Muscle layer of duodenum (tissue), 2 donors: ENCODE results near the gene TTLL1.
"Not testable (repeated sequence)": the region's sequence is repeated elsewhere in the genome, so short reads cannot be mapped to it uniquely, and the experiment has no call there.

Experiments
- H3K27ac ChIP-seq: one replicate; pipeline ENCODE4 v1.7.0; 2013; ENCODE audit warnings: mild to moderate bottlenecking, low read length
- H3K27me3 ChIP-seq: one replicate; pipeline ENCODE4 v1.7.0; 2013; ENCODE audit warnings: low read depth, mild to moderate bottlenecking, control low read depth, low read length
- H3K36me3 ChIP-seq, 2 donors: one replicate each; pipeline ENCODE4 v1.7.0; 2013; ENCODE audit warnings: low read length in 2 of 2, control low read depth in 1 of 2, mild to moderate bottlenecking in 1 of 2; ENCODE audit not compliant: insufficient read depth in 2 of 2, control insufficient read depth in 1 of 2
- H3K4me1 ChIP-seq, 2 donors: one replicate each; pipeline ENCODE4 v1.7.0; 2013; ENCODE audit warnings: low read length in 2 of 2, mild to moderate bottlenecking in 2 of 2, control low read depth in 1 of 2, moderate library complexity in 1 of 2; ENCODE audit not compliant: insufficient read depth in 2 of 2, control insufficient read depth in 1 of 2
- H3K4me3 ChIP-seq, 2 donors: one replicate each; pipeline ENCODE4 v1.7.0; 2013; ENCODE audit warnings: low read length in 2 of 2, low read depth in 1 of 2, mild to moderate bottlenecking in 1 of 2
- H3K9me3 ChIP-seq, 2 donors: one replicate each; pipeline ENCODE4 v1.7.0; 2013; ENCODE audit warnings: low read length in 2 of 2, control low read depth in 1 of 2, mild to moderate bottlenecking in 1 of 2; ENCODE audit not compliant: control insufficient read depth in 1 of 2
- donor health status: healthy.

The TTLL1 gene

GRCh38 chr22:42996646-42997365 is 92.4 kb downstream of the TTLL1 start:
- Histone ChIP-seq H3K27me3 (no peaks in the 10 kb centered on the region), H3K4me1 (peaks cover 30 to 52% of the 10 kb centered on the region in 2 donors), H3K27ac (peak overlapping the region; percentile 52), H3K9me3 (peaks cover 0 to 2% of the 10 kb centered on the region in 2 donors), H3K4me3 (no peak overlapping the region), H3K36me3 (no peaks in the 10 kb centered on the region)

GRCh38 chr22:42995654-42996053 is 93.5 kb downstream of the TTLL1 start:
- H3K27ac ChIP-seq = peak overlapping the region; percentile 89
- H3K27me3 ChIP-seq, H3K9me3 ChIP-seq, H3K36me3 ChIP-seq: not testable (repeated sequence)
- H3K4me3 ChIP-seq = peak overlapping the region in 1 of 2 donors; percentile 55
- peaks cover 24 to 46% of the 10 kb centered on the region in 2 donors for H3K4me1 ChIP-seq

GRCh38 chr22:42994917-42995562 is 94.2 kb downstream of the TTLL1 start:
- Histone ChIP-seq H3K27ac (peak overlapping the region; percentile 89), H3K9me3 (peaks cover 0 to 2% of the 10 kb centered on the region in 2 donors), H3K36me3 (no peaks in the 10 kb centered on the region), H3K4me3 (peak overlapping the region; percentile 55 to 57), H3K27me3 (no peaks in the 10 kb centered on the region), H3K4me1 (peaks cover 22 to 46% of the 10 kb centered on the region in 2 donors)

DNA sequence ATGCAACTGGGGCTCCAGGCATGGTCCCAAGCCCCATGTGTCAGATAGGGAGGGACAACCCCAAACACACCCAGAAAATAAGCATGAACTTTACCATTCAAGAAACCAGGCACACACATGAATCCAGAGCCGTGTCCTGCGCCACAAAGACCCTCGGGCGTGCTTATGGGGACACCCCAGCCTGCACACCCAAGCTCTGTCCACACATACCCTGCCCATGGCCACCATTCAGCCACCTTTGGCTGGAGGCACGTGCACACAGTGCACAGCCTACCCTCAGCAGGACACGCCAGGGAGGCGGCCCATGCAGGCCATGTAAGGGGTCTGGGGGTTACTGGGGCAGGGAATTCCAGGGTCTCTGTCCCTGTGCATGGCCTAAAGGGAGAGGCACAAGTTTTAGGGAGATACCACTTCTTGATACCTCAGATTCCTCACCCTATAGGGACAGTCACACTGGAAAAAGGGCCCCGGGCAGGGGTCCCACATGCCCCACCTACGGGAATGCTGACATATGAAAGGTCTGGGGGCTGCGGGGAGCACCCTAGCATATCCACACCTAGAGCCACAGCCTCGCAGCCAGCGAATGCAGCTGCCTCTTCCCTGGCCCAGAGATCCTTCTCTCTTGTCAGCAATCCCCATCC is 94.8 kb downstream of the TTLL1 start:
- H3K36me3 ChIP-seq = no peaks in the 10 kb centered on the region
- peaks cover 0 to 2% of the 10 kb centered on the region in 2 donors for H3K9me3 ChIP-seq
- peak overlapping the region; percentile 55 to 57 for H3K4me3 ChIP-seq
- H3K27ac ChIP-seq = peak overlapping the region; percentile 89
- H3K27me3 ChIP-seq = no peaks in the 10 kb centered on the region
- H3K4me1 ChIP-seq = peaks cover 22 to 47% of the 10 kb centered on the region in 2 donors

DNA sequence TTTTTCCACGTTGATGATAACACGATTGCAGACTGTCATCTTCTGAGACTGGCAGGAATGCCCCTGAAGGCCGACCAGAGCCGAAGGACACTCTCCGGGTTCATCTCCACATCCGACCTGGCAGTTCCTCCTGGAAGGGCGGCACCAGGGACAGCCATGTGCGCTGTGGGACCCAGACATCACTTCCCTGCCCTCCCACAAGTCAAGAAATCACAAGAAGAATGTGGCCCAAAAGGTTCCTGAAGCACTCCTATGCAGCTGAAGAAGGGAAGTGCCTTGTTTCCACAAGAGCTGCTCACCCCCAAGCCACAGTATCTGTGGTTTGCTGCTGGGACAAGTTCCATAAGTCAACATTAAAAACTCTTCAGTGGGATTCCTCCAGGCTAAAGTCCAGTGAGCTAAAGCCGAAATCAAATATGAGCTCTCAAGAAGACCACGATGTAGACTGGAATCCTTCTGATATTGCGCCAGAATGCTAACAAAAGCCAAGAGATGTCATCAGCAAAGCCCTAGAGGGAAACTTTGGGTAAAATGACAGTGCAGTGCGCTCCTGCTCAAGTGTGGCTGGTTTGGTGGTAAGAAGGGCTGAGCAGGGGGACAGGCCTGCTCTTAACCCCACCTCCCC is 95.4 kb downstream of the TTLL1 start:
- Histone ChIP-seq H3K27me3 (no peaks in the 10 kb centered on the region), H3K4me1 (peaks cover 22 to 47% of the 10 kb centered on the region in 2 donors), H3K9me3 (peaks cover 0 to 1% of the 10 kb centered on the region in 2 donors), H3K36me3 (no peaks in the 10 kb centered on the region), H3K27ac (peak overlapping the region; percentile 89), H3K4me3 (peak overlapping the region; percentile 55 to 57)

GRCh38 chr22:42992886-42993479 is 96.2 kb downstream of the TTLL1 start:
- Histone ChIP-seq H3K36me3 (no peaks in the 10 kb centered on the region), H3K4me1 (peaks cover 22 to 47% of the 10 kb centered on the region in 2 donors), H3K27me3 (no peaks in the 10 kb centered on the region), H3K27ac (peak overlapping the region; percentile 89), H3K4me3 (peak overlapping the region in 1 of 2 donors; percentile 55), H3K9me3 (no peaks in the 10 kb centered on the region)

- Histone ChIP-seq H3K27ac (peak overlapping the region; percentile 63), H3K4me1 (peaks cover 22 to 42% of the 10 kb centered on the region in 2 donors)
Measured at GRCh38 chr22:42992092-42992491, 97.1 kb downstream of the TTLL1 start.

DNA sequence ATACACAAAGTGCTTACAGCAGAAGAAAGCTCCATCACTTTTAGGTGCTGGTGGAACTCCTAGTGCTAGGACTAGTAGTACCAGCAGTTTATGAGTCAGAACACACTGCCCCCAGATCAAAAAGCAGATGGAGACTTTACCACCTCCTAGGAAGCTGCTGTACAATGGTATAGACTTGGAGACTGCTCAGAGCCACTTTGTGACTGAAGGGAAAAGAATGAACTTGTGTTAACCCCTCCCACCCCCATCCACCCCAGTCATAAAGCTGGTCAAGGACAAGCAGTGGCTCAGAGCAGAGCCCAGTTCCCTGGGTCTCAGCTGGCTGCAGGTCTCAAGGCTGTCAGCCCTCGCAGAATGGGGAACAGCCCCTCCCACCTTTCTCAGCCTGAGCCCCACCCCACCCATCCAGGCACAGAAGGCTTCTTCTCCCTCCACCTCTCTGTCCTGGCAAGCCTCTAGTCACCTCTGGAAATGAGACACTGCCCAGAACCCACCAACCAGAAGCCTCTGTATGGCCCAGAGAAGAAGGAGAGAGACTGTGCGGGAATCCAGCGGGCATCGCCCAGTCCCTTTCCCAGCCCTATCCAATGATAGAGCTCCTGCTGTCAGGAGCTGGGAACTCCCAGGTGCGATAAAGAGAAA is 98.1 kb downstream of the TTLL1 start:
- Histone ChIP-seq H3K36me3 (no peaks in the 10 kb centered on the region), H3K27ac (peak overlapping the region; percentile 43), H3K27me3 (no peaks in the 10 kb centered on the region), H3K4me1 (peaks cover 22 to 39% of the 10 kb centered on the region in 2 donors), H3K9me3 (no peaks in the 10 kb centered on the region), H3K4me3 (no peak overlapping the region)

More at GRCh38 chr22:42992092-42992491, 97.1 kb downstream of the TTLL1 start:
- Histone ChIP-seq H3K27me3 (no peaks in the 10 kb centered on the region), H3K4me3 (no peak overlapping the region), H3K9me3 (no peaks in the 10 kb centered on the region), H3K36me3 (no peaks in the 10 kb centered on the region)

DNA sequence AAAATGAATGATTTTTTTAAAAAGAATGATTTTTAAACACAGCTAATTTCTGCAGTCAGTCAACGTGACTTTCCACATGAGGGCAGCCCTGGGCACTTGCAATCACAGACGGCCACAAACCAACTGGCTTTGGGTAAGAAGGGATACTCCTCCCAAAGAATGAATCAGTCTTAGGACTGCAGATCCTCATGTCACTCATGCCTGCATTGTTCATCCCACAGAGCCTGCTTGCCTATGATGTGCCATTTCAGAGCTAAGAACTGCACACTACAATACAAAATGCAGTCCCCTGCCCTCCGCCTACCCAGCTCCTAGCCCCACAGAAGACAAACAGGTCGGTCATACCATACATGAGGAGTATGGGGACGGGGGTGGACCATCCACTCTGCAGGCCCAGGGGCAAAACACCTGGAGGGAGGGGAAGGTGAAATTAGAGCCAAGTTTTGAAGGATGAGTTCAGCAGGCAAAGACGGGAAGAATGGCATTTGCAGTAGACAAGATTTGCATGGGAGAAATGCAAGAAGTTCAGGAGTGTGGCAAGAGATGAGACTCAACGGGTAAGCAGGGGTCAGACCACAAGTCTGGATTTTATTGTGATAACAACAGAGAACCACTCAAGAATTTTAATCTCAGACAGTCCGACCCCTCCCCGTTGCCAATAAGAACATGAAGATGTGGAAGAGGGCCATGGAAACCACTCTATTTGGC is 98.9 kb downstream of the TTLL1 start:
- H3K4me3 ChIP-seq = no peak overlapping the region
- H3K27ac ChIP-seq = no peak overlapping the region
- H3K36me3 ChIP-seq = no peaks in the 10 kb centered on the region
- H3K27me3 ChIP-seq = no peaks in the 10 kb centered on the region
- H3K9me3 ChIP-seq = no peaks in the 10 kb centered on the region
- H3K4me1 ChIP-seq = peaks cover 18 to 33% of the 10 kb centered on the region in 2 donors
